ENCODE measurements around the gene SCG5. TPM values are rescaled to one million over a fixed set of nuclear protein-coding genes. Genes with fewer than 3 reads are reported as not detected.

The SCG5 gene
- total and polyA plus RNA-seq, 2 donors (not counting 1 experiment from before 2014, with no cell fraction given), result 0.18 TPM; not detected in 1

DNA sequence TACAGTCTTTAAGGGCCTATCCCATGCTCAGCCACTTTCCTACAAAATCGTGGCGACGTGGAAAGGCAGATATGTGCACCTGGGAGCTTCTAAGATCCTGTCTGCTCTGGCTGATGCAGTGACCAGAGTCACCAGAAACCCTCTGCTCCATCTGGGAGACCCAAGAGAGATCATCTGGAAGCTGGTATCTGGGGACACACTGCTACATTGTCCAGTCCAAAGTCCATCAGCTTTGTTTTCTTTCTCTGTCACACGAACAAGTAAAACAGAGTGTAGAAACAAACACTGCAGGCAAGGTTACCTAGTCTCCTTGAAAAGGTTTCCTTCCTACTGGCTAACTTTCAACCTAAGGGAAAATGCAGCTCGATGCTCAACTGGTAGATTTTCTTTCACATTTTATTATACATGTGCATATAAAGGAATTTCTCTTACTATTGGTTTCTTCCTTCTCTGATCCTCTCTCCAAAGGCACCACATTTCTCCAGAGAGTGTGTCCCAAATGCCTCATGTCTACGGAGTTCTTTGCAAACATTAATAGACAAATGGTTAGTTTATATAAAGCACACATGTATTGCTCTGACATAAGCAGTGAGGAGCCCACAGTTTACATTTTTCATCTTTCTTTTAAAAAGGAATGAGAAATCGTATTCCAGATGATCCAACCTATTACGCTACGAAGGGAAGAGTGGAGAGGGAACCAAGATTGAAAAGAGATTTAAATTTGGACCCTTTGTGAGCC lies 68.0 kb downstream of the SCG5 start:
- H3K27me3 Mint-ChIP-seq, result peaks cover 55% of the 10 kb centered on the region
- no peak overlapping the region for H3K4me3 Mint-ChIP-seq
- WGBS (ENCODE audit: insufficient coverage), result 94% methylated on average over 6 of the region's 9 CpGs
- Histone ChIP-seq H4K20me1 (ENCODE audit: control insufficient read depth, insufficient read depth, low read length, poor library complexity, severe bottlenecking) (no peaks in the 10 kb centered on the region), H2AFZ (ENCODE audit: insufficient read depth, low read depth, low read length, poor library complexity, severe bottlenecking) (no peak overlapping the region), H3K36me3 (replicated peaks in 1 of 2; ENCODE audit: control extremely low read depth in 1 of 2, control insufficient read depth in 1 of 2, extremely low read depth in 1 of 2, insufficient read depth in 2 of 2, low read length in 1 of 2) (no peaks in the 10 kb centered on the region), H3K79me2 (ENCODE audit: control insufficient read depth, insufficient read depth, low read length) (no peaks in the 10 kb centered on the region), H3K4me3 (ENCODE audit: control extremely low read depth in 1 of 5, extremely low read depth in 1 of 5, insufficient read depth in 1 of 5, low read depth in 2 of 5, low read length in 4 of 5) (no peak overlapping the region), H3K27ac (ENCODE audit: low read length in 2 of 2) (no peak overlapping the region), H3K4me2 (replicated peaks; ENCODE audit: low read depth, low read length, poor library complexity, severe bottlenecking) (no peak overlapping the region), H3K9me3 (ENCODE audit: control extremely low read depth in 1 of 3, control insufficient read depth in 2 of 3, insufficient read depth in 1 of 3, low read length in 2 of 3) (no peaks in the 10 kb centered on the region), H3K4me1 (ENCODE audit: control insufficient read depth in 2 of 2, insufficient read depth in 2 of 2, low read length in 2 of 2) (no peaks in the 10 kb centered on the region), H3K9ac (ENCODE audit: low read length) (no peak overlapping the region), H3K27me3 (replicated peaks in 1 of 4; ENCODE audit: control extremely low read depth in 1 of 4, control insufficient read depth in 3 of 4, insufficient read depth in 4 of 4, low read length in 3 of 4) (peaks cover 0 to 15% (median 10%) of the 10 kb centered on the region in 4 experiments)
- intact Hi-C loops (cut with micrococcal nuclease), result no loop called here
- ATAC-seq (ENCODE audit: low read depth) (no peak), DNase-seq (no peak)
- TF ChIP-seq, protein P1, sequence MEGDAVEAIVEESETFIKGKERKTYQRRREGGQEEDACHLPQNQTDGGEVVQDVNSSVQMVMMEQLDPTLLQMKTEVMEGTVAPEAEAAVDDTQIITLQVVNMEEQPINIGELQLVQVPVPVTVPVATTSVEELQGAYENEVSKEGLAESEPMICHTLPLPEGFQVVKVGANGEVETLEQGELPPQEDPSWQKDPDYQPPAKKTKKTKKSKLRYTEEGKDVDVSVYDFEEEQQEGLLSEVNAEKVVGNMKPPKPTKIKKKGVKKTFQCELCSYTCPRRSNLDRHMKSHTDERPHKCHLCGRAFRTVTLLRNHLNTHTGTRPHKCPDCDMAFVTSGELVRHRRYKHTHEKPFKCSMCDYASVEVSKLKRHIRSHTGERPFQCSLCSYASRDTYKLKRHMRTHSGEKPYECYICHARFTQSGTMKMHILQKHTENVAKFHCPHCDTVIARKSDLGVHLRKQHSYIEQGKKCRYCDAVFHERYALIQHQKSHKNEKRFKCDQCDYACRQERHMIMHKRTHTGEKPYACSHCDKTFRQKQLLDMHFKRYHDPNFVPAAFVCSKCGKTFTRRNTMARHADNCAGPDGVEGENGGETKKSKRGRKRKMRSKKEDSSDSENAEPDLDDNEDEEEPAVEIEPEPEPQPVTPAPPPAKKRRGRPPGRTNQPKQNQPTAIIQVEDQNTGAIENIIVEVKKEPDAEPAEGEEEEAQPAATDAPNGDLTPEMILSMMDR (IDR thresholded peaks at IDR 0.05), result no peak
- TF ChIP-seq EZH2 (IDR thresholded peaks at IDR 0.05; ENCODE audit: borderline replicate concordance, insufficient read depth, low read depth, low read length, poor library complexity, severe bottlenecking), result no peak
- ChIA-PET CTCF (no interaction called here), POLR2A (no interaction called here)
- no peaks in the 10 kb centered on the region for H3K4me1 Mint-ChIP-seq
- no peak overlapping the region for H3K27ac Mint-ChIP-seq
- no peaks in the 10 kb centered on the region for H3K9me3 Mint-ChIP-seq (ENCODE audit: insufficient read depth)

DNA sequence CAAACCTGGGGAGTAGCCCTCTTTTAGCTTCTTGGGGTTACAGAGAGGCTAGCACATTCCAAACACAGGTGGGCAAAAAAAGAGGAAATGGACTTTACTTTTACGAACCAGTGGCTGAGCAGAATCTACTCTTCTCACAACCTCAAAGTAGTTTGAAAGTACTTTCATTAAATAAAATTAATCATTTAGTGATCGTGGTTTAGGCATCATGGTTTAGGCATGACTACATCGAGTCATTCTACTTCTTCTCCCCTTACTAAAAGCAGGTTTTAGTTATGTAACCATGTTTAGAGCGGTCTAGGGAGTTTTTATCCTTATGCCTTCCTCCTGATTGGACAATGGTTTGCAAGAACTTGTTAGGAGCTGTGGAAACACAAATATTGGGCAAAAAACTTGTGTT lies 73.8 kb downstream of the SCG5 start:
- ATAC-seq (ENCODE audit: low read depth) (no peak), DNase-seq (peak; percentile 7)
- peaks cover 34% of the 10 kb centered on the region for H3K4me1 Mint-ChIP-seq
- TF ChIP-seq EZH2 (IDR thresholded peaks at IDR 0.05; ENCODE audit: borderline replicate concordance, insufficient read depth, low read depth, low read length, poor library complexity, severe bottlenecking), result no peak
- TF ChIP-seq, protein P1 (IDR thresholded peaks at IDR 0.05), result no peak
- H4K20me1 ChIP-seq (ENCODE audit: control insufficient read depth, insufficient read depth, low read length, poor library complexity, severe bottlenecking), result no peaks in the 10 kb centered on the region
- POLR2A ChIA-PET, result no interaction called here
- H3K27me3 Mint-ChIP-seq, result peaks cover 58% of the 10 kb centered on the region
- no peaks in the 10 kb centered on the region for H3K36me3 ChIP-seq (replicated peaks in 1 of 2; ENCODE audit: control extremely low read depth in 1 of 2, control insufficient read depth in 1 of 2, extremely low read depth in 1 of 2, insufficient read depth in 2 of 2, low read length in 1 of 2)
- no peak overlapping the region for H2AFZ ChIP-seq (ENCODE audit: insufficient read depth, low read depth, low read length, poor library complexity, severe bottlenecking)
- H3K9me3 ChIP-seq (ENCODE audit: control extremely low read depth in 1 of 3, control insufficient read depth in 2 of 3, insufficient read depth in 1 of 3, low read length in 2 of 3), result peaks cover 0 to 16% (median 0%) of the 10 kb centered on the region in 3 donors
- no peak overlapping the region for H3K4me3 ChIP-seq (ENCODE audit: control extremely low read depth in 1 of 5, extremely low read depth in 1 of 5, insufficient read depth in 1 of 5, low read depth in 2 of 5, low read length in 4 of 5)
- H3K4me2 ChIP-seq (replicated peaks; ENCODE audit: low read depth, low read length, poor library complexity, severe bottlenecking), result no peak overlapping the region
- H3K9me3 Mint-ChIP-seq (ENCODE audit: insufficient read depth), result no peaks in the 10 kb centered on the region
- H3K27ac ChIP-seq (ENCODE audit: low read length in 2 of 2), result no peak overlapping the region
- H3K27me3 ChIP-seq (replicated peaks in 1 of 4; ENCODE audit: control extremely low read depth in 1 of 4, control insufficient read depth in 3 of 4, insufficient read depth in 4 of 4, low read length in 3 of 4), result peaks cover 0 to 58% (median 40%) of the 10 kb centered on the region in 4 experiments
- no peak overlapping the region for H3K27ac Mint-ChIP-seq
- H3K4me1 ChIP-seq (ENCODE audit: control insufficient read depth in 2 of 2, insufficient read depth in 2 of 2, low read length in 2 of 2), result peaks cover 31 to 32% of the 10 kb centered on the region in 2 donors
- H3K4me3 Mint-ChIP-seq, result no peak overlapping the region
- no peaks in the 10 kb centered on the region for H3K79me2 ChIP-seq (ENCODE audit: control insufficient read depth, insufficient read depth, low read length)
- WGBS (ENCODE audit: insufficient coverage), result no CpG with 5 or more reads among the region's 4 CpGs
- intact Hi-C loops (cut with micrococcal nuclease), result no loop called here
- CTCF ChIA-PET, result interaction anchor here (1.7 kb wide), 1 partner anchor 52 kb away, joined by 5 read pairs; no protein-coding TSS in a partner anchor
- H3K9ac ChIP-seq (ENCODE audit: low read length), result no peak overlapping the region
